ENCODE measurements around the gene PBX3. TPM values are rescaled to one million over a fixed set of nuclear protein-coding genes. Genes with fewer than 3 reads are reported as not detected.

PBX3 gene
- total and polyA plus RNA-seq, 10 of the 15 experiments (the other 5 are each of a cell fraction or from before 2014, with no cell fraction given): 6.7 to 146 (median 22.2) TPM

DNA sequence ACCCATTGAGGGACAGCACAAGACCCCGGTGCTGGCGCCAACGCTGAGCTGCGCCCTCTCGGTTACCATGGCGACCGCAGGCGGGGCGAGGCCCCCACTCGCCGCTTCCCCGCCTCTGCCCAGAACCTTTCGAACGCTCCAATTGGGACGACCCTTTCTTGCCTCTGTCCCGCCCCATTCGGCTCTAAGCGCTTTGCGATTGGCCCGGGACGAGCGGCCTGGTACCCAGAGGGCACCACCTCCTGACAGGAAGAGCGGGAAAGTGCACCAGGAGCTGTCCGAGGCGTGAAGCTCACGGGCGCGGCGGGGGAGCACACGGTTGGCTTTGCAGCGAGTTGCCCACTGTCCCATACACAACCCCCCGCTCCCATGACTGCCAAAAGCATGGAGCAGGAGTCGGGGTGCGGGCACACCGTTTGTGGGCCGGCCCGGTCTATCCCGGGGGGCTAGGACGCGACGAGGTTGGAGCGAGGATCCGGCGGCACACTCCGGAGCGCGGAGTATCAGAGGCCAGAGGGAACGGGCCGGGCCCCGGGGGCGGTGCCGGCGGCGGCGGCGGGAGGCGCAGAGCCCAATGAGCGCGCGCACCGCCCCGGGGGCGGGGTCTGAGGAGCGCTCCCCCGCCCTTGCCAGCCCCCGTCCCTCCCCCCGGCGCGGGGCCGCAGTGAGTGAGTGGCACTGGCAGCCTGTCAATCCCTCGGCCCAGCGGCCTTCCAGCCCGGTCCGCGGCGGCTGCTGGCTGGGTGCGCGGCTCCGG is 978 bp upstream of the PBX3 start (continued):
- TF ChIP-seq, protein P1, sequence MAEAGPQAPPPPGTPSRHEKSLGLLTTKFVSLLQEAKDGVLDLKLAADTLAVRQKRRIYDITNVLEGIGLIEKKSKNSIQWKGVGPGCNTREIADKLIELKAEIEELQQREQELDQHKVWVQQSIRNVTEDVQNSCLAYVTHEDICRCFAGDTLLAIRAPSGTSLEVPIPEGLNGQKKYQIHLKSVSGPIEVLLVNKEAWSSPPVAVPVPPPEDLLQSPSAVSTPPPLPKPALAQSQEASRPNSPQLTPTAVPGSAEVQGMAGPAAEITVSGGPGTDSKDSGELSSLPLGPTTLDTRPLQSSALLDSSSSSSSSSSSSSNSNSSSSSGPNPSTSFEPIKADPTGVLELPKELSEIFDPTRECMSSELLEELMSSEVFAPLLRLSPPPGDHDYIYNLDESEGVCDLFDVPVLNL (IDR thresholded peaks at IDR 0.05; ENCODE audit: low read depth, low read length): peak; percentile 73
- TF ChIP-seq BRCA1 (IDR thresholded peaks at IDR 0.05; ENCODE audit: low read depth, low read length) (no peak), NR2F1 (conservative IDR thresholded peaks at IDR 0.05) (no peak), ZZZ3 (IDR thresholded peaks at IDR 0.05; ENCODE audit: control insufficient read depth, insufficient read length, low read depth) (no peak), CREM (IDR thresholded peaks at IDR 0.05; ENCODE audit: low read depth) (no peak), SIN3A (IDR thresholded peaks at IDR 0.05; ENCODE audit: low read depth, low read length) (no peak), CEBPB (IDR thresholded peaks at IDR 0.05; ENCODE audit: borderline replicate concordance in 1 of 2, low read depth in 2 of 2, low read length in 2 of 2) (no peak), WRNIP1 (IDR thresholded peaks at IDR 0.05; ENCODE audit: borderline replicate concordance, low read depth, low read length) (no peak), SMC3 (IDR thresholded peaks at IDR 0.05; ENCODE audit: borderline replicate concordance, low read length) (no peak), MYB (IDR thresholded peaks at IDR 0.05; ENCODE audit: borderline replicate concordance, low read depth, low read length) (no peak), SREBF2 (IDR thresholded peaks at IDR 0.05; ENCODE audit: low read length) (no peak), PAX5 (IDR thresholded peaks at IDR 0.05; ENCODE audit: borderline replicate concordance, low read depth, low read length) (no peak), RB1 (IDR thresholded peaks at IDR 0.05; ENCODE audit: borderline replicate concordance) (peak; percentile 98)
- TF ChIP-seq, protein P2, sequence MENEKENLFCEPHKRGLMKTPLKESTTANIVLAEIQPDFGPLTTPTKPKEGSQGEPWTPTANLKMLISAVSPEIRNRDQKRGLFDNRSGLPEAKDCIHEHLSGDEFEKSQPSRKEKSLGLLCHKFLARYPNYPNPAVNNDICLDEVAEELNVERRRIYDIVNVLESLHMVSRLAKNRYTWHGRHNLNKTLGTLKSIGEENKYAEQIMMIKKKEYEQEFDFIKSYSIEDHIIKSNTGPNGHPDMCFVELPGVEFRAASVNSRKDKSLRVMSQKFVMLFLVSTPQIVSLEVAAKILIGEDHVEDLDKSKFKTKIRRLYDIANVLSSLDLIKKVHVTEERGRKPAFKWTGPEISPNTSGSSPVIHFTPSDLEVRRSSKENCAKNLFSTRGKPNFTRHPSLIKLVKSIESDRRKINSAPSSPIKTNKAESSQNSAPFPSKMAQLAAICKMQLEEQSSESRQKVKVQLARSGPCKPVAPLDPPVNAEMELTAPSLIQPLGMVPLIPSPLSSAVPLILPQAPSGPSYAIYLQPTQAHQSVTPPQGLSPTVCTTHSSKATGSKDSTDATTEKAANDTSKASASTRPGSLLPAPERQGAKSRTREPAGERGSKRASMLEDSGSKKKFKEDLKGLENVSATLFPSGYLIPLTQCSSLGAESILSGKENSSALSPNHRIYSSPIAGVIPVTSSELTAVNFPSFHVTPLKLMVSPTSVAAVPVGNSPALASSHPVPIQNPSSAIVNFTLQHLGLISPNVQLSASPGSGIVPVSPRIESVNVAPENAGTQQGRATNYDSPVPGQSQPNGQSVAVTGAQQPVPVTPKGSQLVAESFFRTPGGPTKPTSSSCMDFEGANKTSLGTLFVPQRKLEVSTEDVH (IDR thresholded peaks at IDR 0.05; ENCODE audit: low read depth, partially characterized antibody): peak; percentile 84
- TF ChIP-seq, protein P3, sequence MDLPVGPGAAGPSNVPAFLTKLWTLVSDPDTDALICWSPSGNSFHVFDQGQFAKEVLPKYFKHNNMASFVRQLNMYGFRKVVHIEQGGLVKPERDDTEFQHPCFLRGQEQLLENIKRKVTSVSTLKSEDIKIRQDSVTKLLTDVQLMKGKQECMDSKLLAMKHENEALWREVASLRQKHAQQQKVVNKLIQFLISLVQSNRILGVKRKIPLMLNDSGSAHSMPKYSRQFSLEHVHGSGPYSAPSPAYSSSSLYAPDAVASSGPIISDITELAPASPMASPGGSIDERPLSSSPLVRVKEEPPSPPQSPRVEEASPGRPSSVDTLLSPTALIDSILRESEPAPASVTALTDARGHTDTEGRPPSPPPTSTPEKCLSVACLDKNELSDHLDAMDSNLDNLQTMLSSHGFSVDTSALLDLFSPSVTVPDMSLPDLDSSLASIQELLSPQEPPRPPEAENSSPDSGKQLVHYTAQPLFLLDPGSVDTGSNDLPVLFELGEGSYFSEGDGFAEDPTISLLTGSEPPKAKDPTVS (IDR thresholded peaks at IDR 0.05; ENCODE audit: low read depth, low read length): no peak
- TF ChIP-seq, protein P4, sequence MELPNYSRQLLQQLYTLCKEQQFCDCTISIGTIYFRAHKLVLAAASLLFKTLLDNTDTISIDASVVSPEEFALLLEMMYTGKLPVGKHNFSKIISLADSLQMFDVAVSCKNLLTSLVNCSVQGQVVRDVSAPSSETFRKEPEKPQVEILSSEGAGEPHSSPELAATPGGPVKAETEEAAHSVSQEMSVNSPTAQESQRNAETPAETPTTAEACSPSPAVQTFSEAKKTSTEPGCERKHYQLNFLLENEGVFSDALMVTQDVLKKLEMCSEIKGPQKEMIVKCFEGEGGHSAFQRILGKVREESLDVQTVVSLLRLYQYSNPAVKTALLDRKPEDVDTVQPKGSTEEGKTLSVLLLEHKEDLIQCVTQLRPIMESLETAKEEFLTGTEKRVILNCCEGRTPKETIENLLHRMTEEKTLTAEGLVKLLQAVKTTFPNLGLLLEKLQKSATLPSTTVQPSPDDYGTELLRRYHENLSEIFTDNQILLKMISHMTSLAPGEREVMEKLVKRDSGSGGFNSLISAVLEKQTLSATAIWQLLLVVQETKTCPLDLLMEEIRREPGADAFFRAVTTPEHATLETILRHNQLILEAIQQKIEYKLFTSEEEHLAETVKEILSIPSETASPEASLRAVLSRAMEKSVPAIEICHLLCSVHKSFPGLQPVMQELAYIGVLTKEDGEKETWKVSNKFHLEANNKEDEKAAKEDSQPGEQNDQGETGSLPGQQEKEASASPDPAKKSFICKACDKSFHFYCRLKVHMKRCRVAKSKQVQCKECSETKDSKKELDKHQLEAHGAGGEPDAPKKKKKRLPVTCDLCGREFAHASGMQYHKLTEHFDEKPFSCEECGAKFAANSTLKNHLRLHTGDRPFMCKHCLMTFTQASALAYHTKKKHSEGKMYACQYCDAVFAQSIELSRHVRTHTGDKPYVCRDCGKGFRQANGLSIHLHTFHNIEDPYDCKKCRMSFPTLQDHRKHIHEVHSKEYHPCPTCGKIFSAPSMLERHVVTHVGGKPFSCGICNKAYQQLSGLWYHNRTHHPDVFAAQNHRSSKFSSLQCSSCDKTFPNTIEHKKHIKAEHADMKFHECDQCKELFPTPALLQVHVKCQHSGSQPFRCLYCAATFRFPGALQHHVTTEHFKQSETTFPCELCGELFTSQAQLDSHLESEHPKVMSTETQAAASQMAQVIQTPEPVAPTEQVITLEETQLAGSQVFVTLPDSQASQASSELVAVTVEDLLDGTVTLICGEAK (IDR thresholded peaks at IDR 0.05; ENCODE audit: borderline replicate concordance): no peak
- TF ChIP-seq, protein P5, sequence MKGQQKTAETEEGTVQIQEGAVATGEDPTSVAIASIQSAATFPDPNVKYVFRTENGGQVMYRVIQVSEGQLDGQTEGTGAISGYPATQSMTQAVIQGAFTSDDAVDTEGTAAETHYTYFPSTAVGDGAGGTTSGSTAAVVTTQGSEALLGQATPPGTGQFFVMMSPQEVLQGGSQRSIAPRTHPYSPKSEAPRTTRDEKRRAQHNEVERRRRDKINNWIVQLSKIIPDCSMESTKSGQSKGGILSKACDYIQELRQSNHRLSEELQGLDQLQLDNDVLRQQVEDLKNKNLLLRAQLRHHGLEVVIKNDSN (IDR thresholded peaks at IDR 0.05; ENCODE audit: borderline replicate concordance, extremely low read length, insufficient read depth, low read depth, low read length): no peak
